GM19324 (cell line): Measurements from ENCODE around the gene ABCB9.

Experiments
- ATAC-seq: cut with Tn5 transposase; IDR thresholded peaks from one replicate; pipeline ENCODE4 v1.9.1; 2021; ENCODE audit warnings: mild to moderate bottlenecking, moderate library complexity; ENCODE audit not compliant: unreplicated experiment, low FRiP score

The ABCB9 gene

GRCh38 chr12:122995503-122996187, 29.4 kb upstream of the ABCB9 start:
- no peak for ATAC-seq

- ATAC-seq: no peak
Measured at GRCh38 chr12:122994781-122995502, 28.7 kb upstream of the ABCB9 start.

GRCh38 chr12:122994140-122994675, 27.9 kb upstream of the ABCB9 start:
- no peak for ATAC-seq

- no peak for ATAC-seq
Measured at GRCh38 chr12:122992386-122992785, 26.1 kb upstream of the ABCB9 start.

GRCh38 chr12:122991623-122992275, 25.5 kb upstream of the ABCB9 start:
- ATAC-seq: no peak

- ATAC-seq: no peak
Measured at GRCh38 chr12:122990961-122991622, 24.8 kb upstream of the ABCB9 start.

- no peak for ATAC-seq
Measured at GRCh38 chr12:122990561-122990960, 24.3 kb upstream of the ABCB9 start.

GRCh38 chr12:122989874-122990419, 23.7 kb upstream of the ABCB9 start:
- no peak for ATAC-seq

GRCh38 chr12:122989225-122989839, 23.1 kb upstream of the ABCB9 start:
- no peak for ATAC-seq

GRCh38 chr12:122988612-122989212, 22.4 kb upstream of the ABCB9 start:
- no peak for ATAC-seq

- no peak for ATAC-seq
Measured at GRCh38 chr12:122988036-122988435, 21.8 kb upstream of the ABCB9 start.

- ATAC-seq: no peak
Measured at GRCh38 chr12:122987086-122987951, 21.1 kb upstream of the ABCB9 start.

- no peak for ATAC-seq
Measured at GRCh38 chr12:122986258-122986871, 20.1 kb upstream of the ABCB9 start.

GRCh38 chr12:122985338-122986257, 19.3 kb upstream of the ABCB9 start:
- ATAC-seq: no peak

- ATAC-seq: no peak
Measured at GRCh38 chr12:122984612-122985337, 18.5 kb upstream of the ABCB9 start.

GRCh38 chr12:122983789-122984515, 17.7 kb upstream of the ABCB9 start:
- ATAC-seq: no peak
